Measurements from ENCODE around the gene FMC1. TPM values are rescaled to one million over a fixed set of nuclear protein-coding genes. Genes with fewer than 3 reads are reported as not detected.

The FMC1 gene
- total and polyA plus RNA-seq, 12 donors = 24.9 to 96.3 (median 44.0) TPM

DNA sequence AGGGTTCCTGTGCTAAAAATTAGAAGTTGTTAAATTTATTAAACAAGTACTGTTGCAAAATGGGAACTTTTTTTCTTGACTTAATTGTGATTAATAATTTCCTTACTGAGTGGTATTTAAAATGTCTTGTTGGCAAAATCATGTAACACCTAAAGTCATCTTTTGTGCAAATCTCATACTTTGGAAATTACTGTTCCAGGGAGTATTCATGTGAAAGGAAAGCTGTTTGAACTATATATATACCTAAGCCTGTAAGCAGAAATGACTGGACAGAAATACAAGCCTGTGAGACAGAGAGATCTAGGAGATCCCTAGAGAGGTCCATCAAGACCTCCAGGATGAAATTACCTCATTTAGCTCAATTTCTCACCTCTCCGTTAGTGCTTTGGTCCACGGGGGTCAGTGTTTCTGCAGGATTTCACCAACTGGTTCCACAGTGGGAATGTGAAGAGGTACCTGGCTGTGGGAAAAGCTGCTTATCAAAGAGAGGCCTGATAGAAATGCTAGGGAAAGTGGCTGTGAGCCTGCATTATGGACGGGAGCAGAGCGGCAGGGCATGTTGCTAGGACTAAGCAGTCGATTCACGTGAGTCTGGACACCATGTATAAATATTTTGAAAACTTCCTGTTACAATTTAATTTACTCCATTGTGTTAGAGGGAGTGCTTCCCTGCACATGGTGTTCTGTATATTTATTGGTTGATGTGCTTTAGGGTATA is 26.5 kb downstream of the FMC1 start:
- H3K27ac ChIP-seq = peak overlapping the region in 3 of 10 donors; percentile 2 to 43 (median 25)
- no peaks in the 10 kb centered on the region for H3K9me3 ChIP-seq
- H3K4me1 ChIP-seq = peaks cover 0 to 99% (median 73%) of the 10 kb centered on the region in 9 donors
- peak in 5 of 8 donors; percentile 29 to 65 (median 55) for ATAC-seq
- intact Hi-C loops (cut with DNase I) = no loop called here
- TF ChIP-seq, protein P1, sequence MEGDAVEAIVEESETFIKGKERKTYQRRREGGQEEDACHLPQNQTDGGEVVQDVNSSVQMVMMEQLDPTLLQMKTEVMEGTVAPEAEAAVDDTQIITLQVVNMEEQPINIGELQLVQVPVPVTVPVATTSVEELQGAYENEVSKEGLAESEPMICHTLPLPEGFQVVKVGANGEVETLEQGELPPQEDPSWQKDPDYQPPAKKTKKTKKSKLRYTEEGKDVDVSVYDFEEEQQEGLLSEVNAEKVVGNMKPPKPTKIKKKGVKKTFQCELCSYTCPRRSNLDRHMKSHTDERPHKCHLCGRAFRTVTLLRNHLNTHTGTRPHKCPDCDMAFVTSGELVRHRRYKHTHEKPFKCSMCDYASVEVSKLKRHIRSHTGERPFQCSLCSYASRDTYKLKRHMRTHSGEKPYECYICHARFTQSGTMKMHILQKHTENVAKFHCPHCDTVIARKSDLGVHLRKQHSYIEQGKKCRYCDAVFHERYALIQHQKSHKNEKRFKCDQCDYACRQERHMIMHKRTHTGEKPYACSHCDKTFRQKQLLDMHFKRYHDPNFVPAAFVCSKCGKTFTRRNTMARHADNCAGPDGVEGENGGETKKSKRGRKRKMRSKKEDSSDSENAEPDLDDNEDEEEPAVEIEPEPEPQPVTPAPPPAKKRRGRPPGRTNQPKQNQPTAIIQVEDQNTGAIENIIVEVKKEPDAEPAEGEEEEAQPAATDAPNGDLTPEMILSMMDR (IDR thresholded peaks at IDR 0.05) = no peak
- 44 to 56% methylated on average over 6 of the region's 6 CpGs for WGBS, 2 donors
- no peaks in the 10 kb centered on the region for H3K27me3 ChIP-seq
- peaks cover 0 to 56% (median 0%) of the 10 kb centered on the region in 9 donors for H3K36me3 ChIP-seq
- no peak for DNase-seq
- no peak overlapping the region for H3K4me3 ChIP-seq

DNA sequence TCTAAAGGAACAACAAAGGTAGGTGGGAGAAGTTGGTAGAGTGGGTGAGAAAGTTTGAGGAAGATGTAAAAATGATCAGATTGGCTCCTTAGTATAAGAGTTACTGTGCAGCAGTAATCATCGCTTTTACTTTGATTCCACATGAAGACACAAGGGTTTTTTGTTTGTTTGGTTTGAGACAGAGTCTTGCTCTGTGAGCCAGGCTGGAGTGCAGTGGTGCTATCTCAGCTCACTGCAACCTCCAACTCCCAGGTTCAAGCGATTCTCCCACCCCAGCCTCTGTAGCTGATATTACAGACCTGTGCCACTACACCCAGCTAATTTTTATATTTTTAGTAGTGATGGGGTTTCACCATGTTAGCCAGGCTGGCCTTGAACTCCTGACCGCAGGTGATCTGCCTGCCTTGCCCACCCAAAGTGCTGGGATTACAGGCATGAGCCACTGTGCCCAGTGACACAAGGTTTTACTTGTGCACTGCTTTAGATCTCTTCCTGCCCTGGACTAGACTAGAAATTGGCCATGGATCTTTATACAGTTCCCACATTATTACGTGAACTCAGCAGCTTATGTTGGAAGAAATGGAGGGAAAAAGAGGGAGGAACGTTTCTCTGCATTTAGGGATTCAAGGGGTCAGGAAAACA is 29.3 kb downstream of the FMC1 start:
- H3K4me1 ChIP-seq = peaks cover 0 to 99% (median 74%) of the 10 kb centered on the region in 9 donors
- intact Hi-C loops (cut with DNase I) = no loop called here
- WGBS, 2 donors = 73 to 75% methylated on average over 5 of the region's 5 CpGs
- H3K27me3 ChIP-seq = no peaks in the 10 kb centered on the region
- peaks cover 0 to 39% (median 0%) of the 10 kb centered on the region in 9 donors for H3K36me3 ChIP-seq
- TF ChIP-seq, protein P1 (IDR thresholded peaks at IDR 0.05) = no peak
- no peak for ATAC-seq
- H3K9me3 ChIP-seq = no peaks in the 10 kb centered on the region
- DNase-seq = no peak
- H3K27ac ChIP-seq = no peak overlapping the region
- no peak overlapping the region for H3K4me3 ChIP-seq

DNA sequence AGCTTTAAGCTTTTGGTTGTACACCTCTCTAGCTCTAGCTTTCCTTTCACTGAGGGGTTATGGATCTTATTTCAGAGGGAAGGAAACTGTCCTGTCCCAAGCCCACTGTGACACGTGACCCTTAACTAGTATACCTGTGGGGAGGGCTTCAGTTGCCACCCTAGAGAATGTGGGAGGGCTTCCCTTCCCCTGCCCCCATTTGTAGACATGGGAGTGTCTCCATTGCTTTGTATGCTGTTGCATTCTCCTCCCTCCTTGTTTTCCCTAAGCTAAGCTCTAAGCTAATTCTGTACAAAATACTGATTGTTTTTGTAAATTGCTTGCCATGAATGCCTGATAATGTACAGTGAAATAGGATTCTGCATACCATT is 29.8 kb downstream of the FMC1 start:
- intact Hi-C loops (cut with DNase I) = no loop called here

DNA sequence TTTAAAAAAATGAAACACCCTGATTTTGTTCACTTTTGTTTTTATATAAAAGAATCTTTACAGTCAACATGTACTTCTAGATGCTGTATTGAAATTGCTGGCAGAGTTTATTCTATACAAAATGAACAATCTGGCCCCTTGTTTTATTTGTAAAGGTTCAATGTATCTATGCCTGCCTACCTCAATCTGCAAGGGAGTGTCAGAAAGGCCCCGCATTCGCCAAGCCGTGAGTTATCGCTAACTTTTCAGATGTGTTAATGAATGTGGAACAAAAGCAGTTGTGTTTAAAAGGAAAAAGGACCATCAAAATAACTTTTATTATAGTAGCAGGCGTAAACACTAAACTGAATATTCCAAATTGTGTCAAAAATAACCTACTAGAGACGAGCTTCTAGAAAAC is 33.1 kb downstream of the FMC1 start:
- H3K4me3 ChIP-seq = no peak overlapping the region
- H3K27me3 ChIP-seq = no peaks in the 10 kb centered on the region
- 81 to 84% methylated on average over 6 of the region's 6 CpGs for WGBS, 2 donors
- no peaks in the 10 kb centered on the region for H3K9me3 ChIP-seq
- no peak overlapping the region for H3K27ac ChIP-seq
- H3K4me1 ChIP-seq = peaks cover 0 to 73% (median 50%) of the 10 kb centered on the region in 9 donors
- peaks cover 0 to 50% (median 18%) of the 10 kb centered on the region in 9 donors for H3K36me3 ChIP-seq
- DNase-seq (no peak), ATAC-seq (no peak)
- intact Hi-C loops (cut with DNase I) = no loop called here
- TF ChIP-seq, protein P1 (IDR thresholded peaks at IDR 0.05) = no peak

More for the DNA sequence above, 29.8 kb downstream of the FMC1 start:
- DNase-seq = no peak
- no peaks in the 10 kb centered on the region for H3K9me3 ChIP-seq
- H3K27me3 ChIP-seq = no peaks in the 10 kb centered on the region
- H3K4me1 ChIP-seq = peaks cover 0 to 99% (median 73%) of the 10 kb centered on the region in 9 donors
- H3K27ac ChIP-seq = no peak overlapping the region
- WGBS, 2 donors = 78 to 90% methylated on average over 1 of the region's 1 CpG
- ATAC-seq = no peak
- H3K4me3 ChIP-seq = no peak overlapping the region
- TF ChIP-seq, protein P1 (IDR thresholded peaks at IDR 0.05) = no peak
- H3K36me3 ChIP-seq = peaks cover 0 to 39% (median 0%) of the 10 kb centered on the region in 9 donors

All from heart right ventricle (tissue), 16 donors.